HepG2 (cell line): ENCODE data around the gene PLOD3. TPM values are rescaled to one million over a fixed set of nuclear protein-coding genes. Genes with fewer than 3 reads are reported as not detected.

Experiments used
- AGO2 ChIP-seq: fragments of 200-400 bp; formaldehyde crosslinking; optimal IDR thresholded peaks from 2 replicates; pipeline ENCODE3; 2017; ENCODE audit warnings: mild to moderate bottlenecking, low read depth, low read length, moderate library complexity
- BATF2 ChIP-seq: sonication (generic); formaldehyde crosslinking; IDR thresholded peaks from 2 replicates; pipeline ENCODE4 v1.8.0; 2022; ENCODE audit warnings: mild to moderate bottlenecking, missing genetic modification reagents, moderate library complexity
- FIP1L1 ChIP-seq: fragments of 200-400 bp; formaldehyde crosslinking; IDR thresholded peaks from 2 replicates; pipeline ENCODE4 v1.6.1; 2018; ENCODE audit warnings: low read depth, mild to moderate bottlenecking, low read length, moderate library complexity, borderline replicate concordance; ENCODE audit not compliant: insufficient read depth
- FOSL1 ChIP-seq: sonication (generic); formaldehyde crosslinking; IDR thresholded peaks from 2 replicates; pipeline ENCODE4 v1.9.0; 2021; ENCODE audit warnings: missing genetic modification reagents, borderline replicate concordance
- GRHL1 ChIP-seq: sonication (generic); formaldehyde crosslinking; conservative IDR thresholded peaks from 2 replicates; pipeline ENCODE4 v1.8.0; 2022; ENCODE audit warnings: missing genetic modification reagents
- IRX3 ChIP-seq: sonication (generic); formaldehyde crosslinking; IDR thresholded peaks from 2 replicates; pipeline ENCODE4 v1.8.1; 2023; ENCODE audit warnings: mild to moderate bottlenecking, low read depth, missing genetic modification reagents, borderline replicate concordance
- PCBP1 ChIP-seq: fragments of 200-400 bp; formaldehyde crosslinking; IDR thresholded peaks from 2 replicates; pipeline ENCODE4 v1.6.1; 2017; ENCODE audit warnings: mild to moderate bottlenecking, low read depth, low read length, borderline replicate concordance
- RERE ChIP-seq: IDR thresholded peaks from 2 replicates; pipeline ENCODE4 v1.6.1; 2016; ENCODE audit warnings: low read depth, missing genetic modification reagents, missing compliant biosample characterization
- TSC22D2 ChIP-seq: sonication (generic); formaldehyde crosslinking; IDR thresholded peaks from 2 replicates; pipeline ENCODE4 v1.5.1; 2020; ENCODE audit warnings: missing genetic modification reagents, mild to moderate bottlenecking, borderline replicate concordance
- ZNF10 ChIP-seq: sonication (generic); formaldehyde crosslinking; IDR thresholded peaks from 2 replicates; pipeline ENCODE4 v1.4.0; 2020; ENCODE audit warnings: mild to moderate bottlenecking, low read depth, missing genetic modification reagents, borderline replicate concordance
- ZNF12 ChIP-seq: sonication (generic); formaldehyde crosslinking; IDR thresholded peaks from 2 replicates; pipeline ENCODE4 v1.5.0; 2020; ENCODE audit warnings: missing genetic modification reagents
- ZNF17 ChIP-seq: sonication (generic); formaldehyde crosslinking; IDR thresholded peaks from 2 replicates; pipeline ENCODE4 v1.5.0; 2020; ENCODE audit warnings: mild to moderate bottlenecking, missing genetic modification reagents
- ZNF24 ChIP-seq: fragments of 450-650 bp; IDR thresholded peaks from 2 replicates; pipeline ENCODE4 v1.6.1; 2017; ENCODE audit warnings: antibody characterized with exemption, mild to moderate bottlenecking
- ZNF335 ChIP-seq: sonication (generic); formaldehyde crosslinking; IDR thresholded peaks from 2 replicates; pipeline ENCODE4 v1.4.0; 2020; ENCODE audit warnings: missing genetic modification reagents
- ZNF672 ChIP-seq: sonication (generic); formaldehyde crosslinking; IDR thresholded peaks from 2 replicates; pipeline ENCODE4 v1.8.1; 2022; ENCODE audit warnings: missing genetic modification reagents
- ZNF761 ChIP-seq: sonication (generic); formaldehyde crosslinking; conservative IDR thresholded peaks from 2 replicates; pipeline ENCODE4 v1.4.0; 2020; ENCODE audit warnings: mild to moderate bottlenecking, missing genetic modification reagents
- polyA plus RNA-seq, 8 experiments: library from polyadenylated mRNA; depleted of rRNA in 3 of 8; stranded (reverse) in 7 of 8; unstranded in 1 of 8; fragments of >200 nt; fragmentation: Illumina TruSeq in 4 of 8; extraction: Trizol in 4 of 8; gene quantifications; 2 replicates each; pipeline versions ENCODE4 v1.2.1 to v1.2.3, GENCODE V29; 2011 to 2016; ENCODE audit warnings: low read depth in 4 of 8, missing spikeins in 1 of 8, mixed read lengths in 1 of 8; ENCODE audit not compliant: insufficient read depth in 1 of 8
- total RNA-seq, 5 experiments: library from RNA; depleted of rRNA; stranded (reverse); fragments of >200 nt; fragmentation: Illumina TruSeq; extraction: Trizol; gene quantifications; 2 replicates each; pipeline ENCODE4 v1.2.3, GENCODE V29; 2016; ENCODE audit warnings: low read depth in 1 of 5
- TF ChIP-seq, protein P1 (sequence below): sonication (generic); formaldehyde crosslinking; IDR thresholded peaks from 2 replicates; pipeline ENCODE4 v1.5.0; 2020; ENCODE audit warnings: mild to moderate bottlenecking, low read depth, missing genetic modification reagents, borderline replicate concordance
- TF ChIP-seq, protein P2 (sequence below): sonication (generic); formaldehyde crosslinking; IDR thresholded peaks from 2 replicates; pipeline ENCODE4 v1.4.0; 2020; ENCODE audit warnings: mild to moderate bottlenecking, low read depth, missing genetic modification reagents

Gene PLOD3
- total and polyA plus RNA-seq, 2 of the 13 experiments (the other 11 are each of a cell fraction or from before 2014, with no cell fraction given) = 65.8 to 67.4 TPM

DNA sequence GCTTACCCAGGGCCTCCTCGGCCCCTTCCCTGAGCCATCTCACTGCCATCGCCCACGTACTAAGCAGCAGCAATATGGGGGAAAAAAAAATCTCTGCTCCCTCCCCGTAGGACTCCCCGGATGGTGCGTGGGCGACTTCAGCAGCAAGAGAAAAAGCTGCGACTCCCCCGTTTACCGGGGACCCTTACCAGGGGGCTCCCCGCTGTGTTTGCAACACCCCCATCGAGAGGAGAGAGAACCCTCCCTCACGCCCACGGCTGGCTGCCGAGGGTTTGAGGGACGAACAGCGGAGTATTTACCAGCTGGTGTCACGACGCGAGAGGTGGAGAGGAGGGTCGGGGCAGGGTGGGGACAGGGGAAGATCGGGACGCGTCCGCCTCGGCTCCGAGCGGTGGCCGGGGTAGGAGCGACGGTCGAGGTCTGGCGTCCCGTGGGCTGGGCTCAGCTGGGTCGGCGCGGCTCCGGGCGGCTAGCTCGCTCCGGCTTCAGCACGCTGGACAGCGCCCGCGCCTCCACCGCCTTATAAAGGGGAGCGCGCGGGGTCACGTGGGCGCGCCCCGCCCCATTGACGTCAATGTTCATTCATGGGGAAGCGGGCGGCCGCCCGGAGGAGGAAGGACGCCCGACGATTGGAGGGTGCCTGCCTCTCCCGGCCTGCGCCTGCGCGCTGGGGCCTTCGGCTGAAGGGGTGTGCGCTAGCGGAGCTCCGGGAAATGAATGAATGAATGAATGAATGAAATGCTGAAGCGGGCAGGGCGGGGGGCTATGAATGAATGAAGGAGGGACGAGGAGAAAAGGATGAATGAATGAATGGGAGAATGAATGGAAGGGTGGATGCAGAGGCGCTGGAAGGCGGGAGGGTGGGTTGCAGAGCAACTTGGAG, 52.1 kb downstream of the PLOD3 start, which contains the start of gene VGF (continued):
- TF ChIP-seq RERE (CRISPR knock-in tag) = peak; percentile 50
- no peak for TF ChIP-seq ZNF10 (CRISPR knock-in tag)
- TF ChIP-seq ZNF761 (CRISPR knock-in tag) = peak; percentile 82
- TF ChIP-seq TSC22D2 (CRISPR knock-in tag) = peak; percentile 100
- TF ChIP-seq, protein P1, sequence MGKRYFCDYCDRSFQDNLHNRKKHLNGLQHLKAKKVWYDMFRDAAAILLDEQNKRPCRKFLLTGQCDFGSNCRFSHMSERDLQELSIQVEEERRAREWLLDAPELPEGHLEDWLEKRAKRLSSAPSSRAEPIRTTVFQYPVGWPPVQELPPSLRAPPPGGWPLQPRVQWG (CRISPR knock-in tag) = no peak
- peak; percentile 92 for TF ChIP-seq BATF2 (CRISPR knock-in tag)
- TF ChIP-seq ZNF672 (CRISPR knock-in tag) = no peak
- TF ChIP-seq ZNF24 = peak; percentile 96
- peak; percentile 95 for TF ChIP-seq ZNF335 (CRISPR knock-in tag)
- TF ChIP-seq, protein P2, sequence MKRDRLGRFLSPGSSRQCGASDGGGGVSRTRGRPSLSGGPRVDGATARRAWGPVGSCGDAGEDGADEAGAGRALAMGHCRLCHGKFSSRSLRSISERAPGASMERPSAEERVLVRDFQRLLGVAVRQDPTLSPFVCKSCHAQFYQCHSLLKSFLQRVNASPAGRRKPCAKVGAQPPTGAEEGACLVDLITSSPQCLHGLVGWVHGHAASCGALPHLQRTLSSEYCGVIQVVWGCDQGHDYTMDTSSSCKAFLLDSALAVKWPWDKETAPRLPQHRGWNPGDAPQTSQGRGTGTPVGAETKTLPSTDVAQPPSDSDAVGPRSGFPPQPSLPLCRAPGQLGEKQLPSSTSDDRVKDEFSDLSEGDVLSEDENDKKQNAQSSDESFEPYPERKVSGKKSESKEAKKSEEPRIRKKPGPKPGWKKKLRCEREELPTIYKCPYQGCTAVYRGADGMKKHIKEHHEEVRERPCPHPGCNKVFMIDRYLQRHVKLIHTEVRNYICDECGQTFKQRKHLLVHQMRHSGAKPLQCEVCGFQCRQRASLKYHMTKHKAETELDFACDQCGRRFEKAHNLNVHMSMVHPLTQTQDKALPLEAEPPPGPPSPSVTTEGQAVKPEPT (CRISPR knock-in tag) = peak; percentile 90; the same call in 1 of the 2 replicates
- TF ChIP-seq GRHL1 (CRISPR knock-in tag) = no peak
- peak; percentile 97 for TF ChIP-seq IRX3 (CRISPR knock-in tag)
- TF ChIP-seq AGO2 = peak; percentile 25
- no peak for TF ChIP-seq PCBP1
- peak; percentile 61; the same call in 1 of the 2 replicates for TF ChIP-seq FOSL1 (CRISPR knock-in tag)
- TF ChIP-seq ZNF17 (CRISPR knock-in tag) = 0 out of 2 replicates have a peak, but pooled peaks have one; percentile 76
- TF ChIP-seq ZNF12 (CRISPR knock-in tag) = peak; percentile 91
- no peak for TF ChIP-seq FIP1L1
